Activated CD4-positive, CD25-positive, alpha-beta regulatory T cell treated with anti-CD3 and anti-CD28 coated beads, Interleukin-2, amount 50 U/mL, for 24 hours (primary cell): ENCODE results near the gene DNAJC12.
"Not testable (repeated sequence)": the region's sequence is repeated elsewhere in the genome, so short reads cannot be mapped to it uniquely, and the experiment has no call there.

Experiments used
- ATAC-seq, 2 donors: fragments of 150-1000 bp; cut with Tn5 transposase; one replicate each; pipeline ENCODE4 v1.10.0; 2021; ENCODE audit warnings: mild to moderate bottlenecking in 1 of 2, moderate library complexity in 1 of 2

DNAJC12 gene

GRCh38 chr10:67790534-67791408, 47.2 kb downstream of the DNAJC12 start:
- ATAC-seq: peak; percentile 67 to 70

GRCh38 chr10:67789769-67790168, 48.2 kb downstream of the DNAJC12 start:
- no peak for ATAC-seq

DNA sequence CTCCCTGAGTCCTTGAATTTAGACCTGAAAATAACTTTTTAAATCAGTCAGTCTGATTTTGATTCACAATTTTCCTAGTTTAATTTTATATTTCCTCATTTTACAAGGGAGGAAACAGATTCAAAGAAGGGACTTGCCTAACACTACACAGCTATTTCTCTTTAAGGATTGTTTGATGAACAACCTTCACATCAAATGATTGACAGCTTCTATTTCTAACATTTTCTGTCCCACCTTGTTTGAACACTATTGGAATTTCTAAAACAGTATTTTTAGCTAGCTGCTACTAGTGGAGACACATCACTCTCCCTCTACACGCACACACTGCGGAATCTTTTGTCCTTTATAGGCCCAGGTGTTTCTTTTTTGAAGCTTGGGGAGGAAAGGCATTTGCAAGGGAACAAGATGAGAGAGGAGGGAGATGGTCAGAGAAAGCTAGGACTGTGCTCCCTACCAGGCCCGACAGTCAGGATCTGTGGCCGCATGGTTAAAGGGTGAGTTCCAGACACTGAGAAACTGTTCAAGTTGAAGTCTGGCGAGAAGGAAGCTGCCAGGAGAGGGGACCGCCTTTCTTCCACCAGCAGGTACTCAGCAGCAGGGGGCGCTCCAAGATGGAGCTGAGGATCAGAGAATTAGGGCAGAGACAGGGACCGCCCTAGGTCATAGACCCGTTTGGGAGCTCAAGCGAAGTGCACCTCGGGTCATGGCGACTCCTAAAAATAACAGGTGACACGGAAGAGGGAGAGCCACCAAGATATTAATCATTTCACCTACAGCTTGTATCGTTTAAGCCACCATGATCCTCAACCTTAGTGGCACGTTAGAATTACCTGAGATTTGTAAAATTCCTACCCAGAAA, 49.7 kb downstream of the DNAJC12 start:
- peak; percentile 55 to 68 for ATAC-seq

GRCh38 chr10:67785098-67785497, 52.9 kb downstream of the DNAJC12 start:
- ATAC-seq: peak in 1 of 2 donors; percentile 46

GRCh38 chr10:67784474-67784873, 53.5 kb downstream of the DNAJC12 start:
- ATAC-seq: no peak

DNA sequence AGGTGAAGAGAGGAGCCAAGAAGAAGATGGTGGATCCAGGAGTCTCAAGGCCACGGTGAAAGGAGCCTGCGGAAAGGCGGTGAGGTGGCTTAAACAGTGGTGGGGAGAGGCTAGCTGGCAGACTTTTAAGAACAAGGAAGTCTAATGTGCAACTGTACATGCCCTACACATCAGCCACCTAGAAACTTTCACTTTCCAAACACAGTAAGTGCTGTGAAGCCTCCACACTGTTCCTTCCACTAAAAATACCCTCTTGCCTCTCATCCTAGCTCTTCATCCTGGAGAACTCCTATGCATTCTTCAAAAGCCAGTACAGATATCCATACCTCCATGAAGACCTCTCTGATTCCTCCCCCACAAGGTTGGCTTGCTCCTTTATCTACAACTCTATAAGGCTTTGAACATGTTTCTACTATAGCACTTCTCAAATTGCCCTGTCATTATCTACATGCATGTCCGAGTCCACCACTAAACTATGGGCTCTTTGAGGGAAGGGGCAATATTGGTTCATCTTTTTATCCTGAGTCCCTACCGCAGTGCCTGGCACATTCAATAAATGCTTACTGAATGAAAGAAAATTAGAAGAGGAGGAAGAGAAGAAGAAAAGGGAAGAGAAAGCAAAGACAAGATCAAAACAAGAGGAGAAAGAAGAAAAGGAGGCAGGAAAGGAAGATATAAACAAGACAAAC, 54.2 kb downstream of the DNAJC12 start:
- ATAC-seq: peak in 1 of 2 donors; percentile 38

- no peak for ATAC-seq
Observed at GRCh38 chr10:67782530-67782929, 55.5 kb downstream of the DNAJC12 start.

DNA sequence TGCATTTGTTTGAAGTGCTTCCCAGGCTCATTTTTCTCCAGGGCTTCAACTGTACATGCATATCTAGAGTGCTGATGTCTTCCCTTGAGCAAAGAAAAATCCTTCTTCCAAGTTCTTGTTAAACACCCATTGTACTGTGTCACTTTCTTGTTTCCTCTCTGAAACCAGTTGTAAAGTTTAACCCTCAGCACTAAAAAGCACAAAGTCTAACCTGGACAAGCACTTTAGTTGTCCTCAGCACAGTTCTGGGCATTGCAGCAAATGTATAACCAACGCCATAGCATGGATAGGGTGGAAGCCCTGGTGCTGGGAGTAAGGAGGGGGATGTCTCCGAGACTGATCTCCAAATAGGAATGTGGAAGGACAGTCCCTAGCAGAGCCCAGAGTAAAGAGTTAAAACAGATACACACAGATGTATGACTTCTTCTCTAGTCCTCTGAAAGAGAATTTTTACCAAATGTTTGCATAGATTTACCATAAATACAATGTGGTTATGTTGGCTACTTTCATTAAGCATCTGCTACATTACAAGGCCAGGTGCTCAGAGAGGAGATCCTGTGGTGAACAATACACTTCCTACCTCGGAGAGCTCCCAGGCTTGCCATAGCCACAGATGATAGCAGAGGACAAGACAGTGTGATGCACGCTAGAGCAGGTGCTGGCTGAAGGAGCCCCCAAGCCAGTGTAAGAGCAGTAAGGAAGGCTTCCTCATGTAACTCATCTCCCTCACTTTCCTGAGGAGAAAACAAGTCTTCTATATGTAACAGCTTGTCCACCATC, 57.0 kb downstream of the DNAJC12 start:
- no peak for ATAC-seq

DNA sequence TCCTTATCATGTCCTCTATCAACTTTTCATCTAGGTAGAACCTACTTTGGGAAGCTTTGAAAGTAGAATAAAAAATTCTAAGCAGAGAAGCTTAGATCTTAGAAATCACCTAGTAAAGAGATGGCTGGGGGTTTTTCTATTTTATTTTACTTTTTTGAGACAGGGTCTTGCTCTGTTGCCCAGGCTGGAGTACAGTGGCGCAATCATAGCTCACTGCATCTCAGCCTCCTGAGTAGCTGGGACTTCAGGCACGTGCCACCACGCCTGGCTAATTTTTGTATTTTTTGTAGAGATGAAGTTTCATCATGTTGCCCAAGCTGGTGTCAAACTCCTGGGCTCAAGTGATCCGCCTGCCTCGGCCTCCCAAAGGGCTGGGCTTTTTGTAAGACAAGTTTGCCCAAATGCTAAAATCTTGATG, 57.8 kb downstream of the DNAJC12 start:
- not testable (repeated sequence) for ATAC-seq

DNA sequence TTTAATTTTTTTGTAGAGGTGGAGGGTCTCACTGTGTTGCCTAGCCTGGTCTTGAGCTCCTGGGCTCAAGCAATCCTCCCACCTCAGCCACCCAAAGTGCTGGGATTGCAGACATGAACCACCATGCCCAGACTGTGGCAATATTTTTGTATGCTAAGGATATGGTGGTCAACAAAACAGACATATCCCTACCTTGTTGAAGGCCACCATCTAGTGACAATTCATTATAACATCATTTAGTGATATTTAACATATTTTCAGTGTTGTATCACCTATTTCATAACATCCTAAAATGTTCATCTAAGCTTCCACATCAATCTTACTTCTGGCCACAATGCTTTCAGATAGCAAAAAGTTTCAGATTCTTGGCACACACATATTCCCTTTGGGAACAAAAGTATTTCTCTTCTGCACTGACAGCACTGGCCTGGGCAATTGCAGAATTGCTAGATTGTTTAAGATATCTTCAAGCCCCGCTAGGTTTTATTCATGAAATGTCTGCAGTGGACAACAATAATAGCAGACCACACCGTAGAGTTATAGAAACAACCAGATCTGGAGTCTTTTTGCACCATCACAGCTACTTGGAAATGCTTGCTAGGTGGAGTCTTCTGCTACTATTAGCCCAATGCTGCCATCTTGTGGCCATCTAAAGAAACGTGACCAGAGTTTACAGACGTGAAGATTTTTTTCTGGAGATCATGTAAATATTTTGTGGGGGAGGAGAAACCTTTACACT, 58.4 kb downstream of the DNAJC12 start:
- ATAC-seq: peak; percentile 53 to 75

- no peak for ATAC-seq
Observed at GRCh38 chr10:67776371-67776770, 61.6 kb downstream of the DNAJC12 start.

GRCh38 chr10:67775279-67775678, 62.7 kb downstream of the DNAJC12 start:
- ATAC-seq: no peak

- peak; percentile 78 to 81 for ATAC-seq
Observed at GRCh38 chr10:67772894-67773511, 65.0 kb downstream of the DNAJC12 start.

DNA sequence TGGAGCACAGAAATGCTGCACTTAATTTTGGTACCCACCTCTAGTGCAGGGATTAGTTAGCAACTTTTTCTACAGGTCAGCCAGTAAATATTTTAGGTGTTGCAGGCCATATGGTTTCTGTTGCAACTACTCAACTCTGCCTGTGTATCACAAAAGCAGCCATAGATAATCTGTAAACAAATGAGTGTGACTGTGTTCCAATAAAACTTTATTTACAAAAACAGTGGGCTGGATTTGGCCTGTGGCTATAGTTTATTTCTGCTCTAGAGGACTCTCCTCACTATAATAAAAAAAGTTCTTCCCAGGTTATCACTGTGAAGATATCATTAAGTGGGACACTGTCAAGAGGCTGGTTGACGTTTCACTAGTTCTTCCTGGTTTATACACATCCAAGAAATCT, 65.8 kb downstream of the DNAJC12 start:
- no peak for ATAC-seq

- no peak for ATAC-seq
Observed at GRCh38 chr10:67771200-67771599, 66.8 kb downstream of the DNAJC12 start.

GRCh38 chr10:67770537-67770936, 67.5 kb downstream of the DNAJC12 start:
- ATAC-seq: peak in 1 of 2 donors; percentile 28

GRCh38 chr10:67767244-67767643, 70.7 kb downstream of the DNAJC12 start:
- ATAC-seq: no peak

DNA sequence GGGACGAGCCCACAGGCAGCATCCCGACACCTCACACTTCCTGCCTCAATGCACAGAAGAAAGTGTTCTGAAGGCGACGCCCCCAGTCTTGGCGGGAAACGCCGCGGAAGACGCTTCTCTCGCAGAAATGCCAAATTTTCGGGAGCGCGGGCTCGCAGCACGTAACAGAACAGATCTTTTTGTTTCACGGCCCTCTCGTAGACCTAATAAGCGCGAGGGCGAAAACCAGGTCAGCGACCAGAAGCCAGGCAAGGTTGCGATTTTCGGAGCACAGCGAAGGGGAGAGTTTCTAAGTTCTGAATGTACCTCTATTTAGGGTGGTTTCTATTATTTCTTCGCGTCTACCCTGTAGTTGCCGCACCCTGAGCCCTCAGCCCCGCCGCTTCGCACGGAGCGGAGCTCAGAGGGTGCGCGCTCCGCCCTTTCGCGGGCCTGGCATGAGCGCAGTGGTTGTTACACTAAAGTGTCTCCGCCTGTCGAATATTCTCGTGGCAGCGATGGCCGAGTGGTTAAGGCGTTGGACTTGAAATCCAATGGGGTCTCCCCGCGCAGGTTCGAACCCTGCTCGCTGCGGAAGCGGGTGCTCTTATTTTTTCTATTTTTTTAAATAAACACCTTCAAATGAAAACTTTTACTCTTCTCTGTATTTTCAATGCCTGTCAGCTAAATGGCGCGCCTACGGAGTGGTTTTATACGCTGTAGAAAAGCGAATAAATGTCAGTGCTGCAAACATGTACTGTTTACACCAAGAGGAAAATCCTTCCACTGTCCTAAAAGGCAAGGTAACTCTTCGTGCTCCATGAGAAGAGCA, 73.8 kb downstream of the DNAJC12 start:
- peak; percentile 84 to 85 for ATAC-seq

DNA sequence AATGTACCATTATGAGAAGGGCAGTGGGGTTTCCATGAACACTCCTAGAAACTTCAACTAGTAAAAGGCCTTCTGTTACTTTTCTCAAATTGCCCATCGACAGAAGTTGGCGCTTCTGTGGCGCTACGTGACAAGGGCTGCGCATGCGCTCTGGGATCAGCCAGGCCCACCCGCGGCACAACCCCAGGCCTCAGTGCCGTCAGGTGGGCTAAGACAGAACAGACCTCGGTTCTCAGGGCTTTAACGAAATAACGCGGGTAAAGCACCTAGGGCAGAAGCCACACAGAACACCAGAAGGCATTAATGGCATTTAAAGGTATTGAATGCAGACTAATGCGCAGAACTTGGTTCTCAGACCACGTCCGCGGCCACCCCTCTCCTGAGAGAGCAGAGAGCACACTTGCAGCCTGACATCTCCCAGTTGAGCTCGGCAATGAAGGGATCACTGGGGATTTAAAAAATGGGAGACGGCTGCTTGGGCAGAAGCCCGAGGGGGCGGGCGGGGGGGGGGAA, 74.4 kb downstream of the DNAJC12 start:
- ATAC-seq: peak; percentile 33 to 43

- not testable (repeated sequence) for ATAC-seq
Observed at GRCh38 chr10:67762567-67762966, 75.4 kb downstream of the DNAJC12 start.
